Transverse colon (tissue), 3 donors: ENCODE results near the gene PAPOLB.

ENCODE experiments used
- POLR2A ChIP-seq: fragments of 450-650 bp; IDR thresholded peaks from one replicate; pipeline ENCODE4 v1.6.1; 2016; ENCODE audit warnings: antibody characterized with exemption, mild to moderate bottlenecking, moderate library complexity
- TF ChIP-seq, protein P1 (sequence below), 5 experiments: fragments of 200-600 bp in 3 of 5; fragments of 450-650 bp in 2 of 5; sonication (generic) in 3 of 5; IDR thresholded peaks; 1 replicate in 2 of 5; 2 replicates in 3 of 5; pipeline ENCODE4 v1.5.1; 2016 to 2017; ENCODE audit warnings: antibody characterized with exemption in 5 of 5, inconsistent platforms in 3 of 5, mild to moderate bottlenecking in 2 of 5, moderate library complexity in 1 of 5

DNA sequence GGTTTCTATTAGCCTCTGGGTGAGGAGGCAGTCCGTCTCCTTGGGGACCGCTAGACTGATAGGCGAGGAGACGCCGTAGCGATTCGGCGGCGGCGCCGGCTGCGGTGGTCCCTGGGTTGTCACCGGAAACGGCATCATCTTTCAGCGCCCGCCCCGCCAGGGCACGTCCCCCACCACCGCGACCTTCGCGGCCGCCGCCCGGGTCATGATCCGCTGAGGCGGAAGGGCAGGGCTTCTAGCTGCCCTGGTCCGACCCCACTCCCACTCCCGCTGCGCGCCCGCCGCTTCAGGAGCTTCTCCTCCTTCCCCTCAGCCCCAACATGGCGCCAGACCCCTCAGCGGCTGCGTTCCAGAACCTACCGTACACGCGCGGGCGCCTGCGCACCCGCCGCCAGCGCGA, at the start of gene PAPOLB:
- TF ChIP-seq, protein P1, sequence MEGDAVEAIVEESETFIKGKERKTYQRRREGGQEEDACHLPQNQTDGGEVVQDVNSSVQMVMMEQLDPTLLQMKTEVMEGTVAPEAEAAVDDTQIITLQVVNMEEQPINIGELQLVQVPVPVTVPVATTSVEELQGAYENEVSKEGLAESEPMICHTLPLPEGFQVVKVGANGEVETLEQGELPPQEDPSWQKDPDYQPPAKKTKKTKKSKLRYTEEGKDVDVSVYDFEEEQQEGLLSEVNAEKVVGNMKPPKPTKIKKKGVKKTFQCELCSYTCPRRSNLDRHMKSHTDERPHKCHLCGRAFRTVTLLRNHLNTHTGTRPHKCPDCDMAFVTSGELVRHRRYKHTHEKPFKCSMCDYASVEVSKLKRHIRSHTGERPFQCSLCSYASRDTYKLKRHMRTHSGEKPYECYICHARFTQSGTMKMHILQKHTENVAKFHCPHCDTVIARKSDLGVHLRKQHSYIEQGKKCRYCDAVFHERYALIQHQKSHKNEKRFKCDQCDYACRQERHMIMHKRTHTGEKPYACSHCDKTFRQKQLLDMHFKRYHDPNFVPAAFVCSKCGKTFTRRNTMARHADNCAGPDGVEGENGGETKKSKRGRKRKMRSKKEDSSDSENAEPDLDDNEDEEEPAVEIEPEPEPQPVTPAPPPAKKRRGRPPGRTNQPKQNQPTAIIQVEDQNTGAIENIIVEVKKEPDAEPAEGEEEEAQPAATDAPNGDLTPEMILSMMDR (IDR thresholded peaks at IDR 0.05), result no peak
- TF ChIP-seq POLR2A, result no peak
